ENCODE results near the gene AHCYL2. TPM values are rescaled to one million over a fixed set of nuclear protein-coding genes. Genes with fewer than 3 reads are reported as not detected.

The AHCYL2 gene
- total and polyA plus RNA-seq, 2 of the 8 experiments (the other 6 are each of a cell fraction or from before 2014, with no cell fraction given), result 20.7 to 25.4 TPM

DNA sequence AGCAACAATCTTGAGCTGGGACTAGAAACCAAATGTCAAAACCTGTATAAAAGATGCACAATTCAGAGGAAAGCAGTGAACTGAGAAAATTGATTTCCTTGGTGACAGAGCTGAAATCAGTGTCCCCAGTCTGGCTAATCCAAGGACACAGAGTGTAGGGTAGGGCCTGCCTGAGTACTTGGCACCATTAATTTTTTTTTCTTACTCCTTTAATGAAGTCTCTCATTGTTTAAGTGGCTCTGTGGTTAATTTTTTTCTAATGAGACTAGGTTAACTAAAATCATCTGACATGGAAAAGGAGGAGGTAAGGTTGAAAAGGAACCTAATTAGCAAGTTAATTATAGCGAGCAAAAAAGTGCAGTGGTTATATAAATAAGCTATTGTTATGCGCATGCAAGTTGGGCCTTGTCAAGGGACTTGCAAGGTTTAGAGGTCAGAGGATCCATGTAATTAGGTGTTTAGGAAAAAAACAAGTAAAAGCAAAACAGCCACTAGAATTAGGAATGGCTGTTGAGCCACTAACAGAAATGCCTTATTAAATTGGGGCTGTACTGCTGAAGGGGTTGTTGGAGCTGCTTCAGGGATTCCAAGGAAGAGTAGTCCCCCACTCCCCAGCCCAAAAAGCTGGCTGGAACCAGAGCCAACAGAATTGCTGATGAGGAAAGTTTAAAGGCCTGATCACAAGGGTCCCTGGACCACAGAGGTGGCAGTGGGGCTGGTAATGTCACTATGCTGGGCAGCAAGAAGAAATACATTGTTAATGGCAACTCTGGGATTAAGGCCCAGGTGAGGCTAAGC is 150.5 kb downstream of the AHCYL2 start:
- Histone ChIP-seq H2BK120ac (replicated peaks; ENCODE audit: low read depth, low read length) (peak overlapping the region; percentile 19), H3K4me1 (replicated peaks in 1 of 4; ENCODE audit: control insufficient read depth in 3 of 4, insufficient read depth in 4 of 4, low read length in 3 of 4) (peaks cover 6 to 19% (median 9%) of the 10 kb centered on the region in 4 experiments; a peak in 5 of 7 replicates), H3K79me2 (ENCODE audit: control insufficient read depth in 1 of 2, insufficient read depth in 2 of 2, low read length in 2 of 2) (no peaks in the 10 kb centered on the region), H3K23ac (ENCODE audit: insufficient read length) (no peak overlapping the region), H4K8ac (ENCODE audit: extremely low read depth, insufficient read depth, low read length) (no peak overlapping the region), H3K9ac (replicated peaks in 1 of 4; ENCODE audit: extremely low read depth in 1 of 4, low read depth in 3 of 4, low read length in 3 of 4) (peak overlapping the region in 2 of 4 experiments; percentile 5 to 42; a peak in 2 of 7 replicates), H3K27ac (ENCODE audit: low read depth, low read length) (no peak overlapping the region; the same call in 1 of the 2 replicates), H3K23me2 (ENCODE audit: low read depth, low read length) (peaks cover 4% of the 10 kb centered on the region; the same call in 1 of the 2 replicates), H2BK15ac (ENCODE audit: low read length) (peak overlapping the region; percentile 23; the same call in 1 of the 2 replicates), H2BK20ac (ENCODE audit: low read length) (no peak overlapping the region), H3K9me3 (ENCODE audit: insufficient read depth in 2 of 2, low read depth in 1 of 2, low read length in 1 of 2) (no peaks in the 10 kb centered on the region), H3K56ac (replicated peaks; ENCODE audit: insufficient read length, low read depth, low read length) (no peak overlapping the region), H3K79me1 (ENCODE audit: low read depth, low read length) (no peaks in the 10 kb centered on the region), H3K27me3 (replicated peaks in 1 of 4; ENCODE audit: control insufficient read depth in 3 of 4, extremely low read depth in 1 of 4, insufficient read depth in 3 of 4, low read length in 3 of 4) (no peaks in the 10 kb centered on the region), H4K91ac (replicated peaks; ENCODE audit: insufficient read length, low read length) (no peak overlapping the region), H2AFZ (ENCODE audit: low read length) (no peak overlapping the region), H3K4ac (replicated peaks; ENCODE audit: insufficient read length, low read depth, low read length) (peak overlapping the region; percentile 17), H3K4me3 (ENCODE audit: extremely low read depth in 1 of 4, insufficient read depth in 2 of 4, low read depth in 3 of 4, low read length in 4 of 4) (peak overlapping the region in 2 of 4 experiments; percentile 15 to 31; a peak in 3 of 8 replicates), H4K5ac (ENCODE audit: insufficient read length, low read depth, low read length) (no peak overlapping the region), H3K14ac (ENCODE audit: insufficient read length) (no peak overlapping the region), H3K18ac (ENCODE audit: extremely low read depth, low read length) (peak overlapping the region; percentile 82), H4K20me1 (replicated peaks in 1 of 2; ENCODE audit: control insufficient read depth in 1 of 2, insufficient read depth in 2 of 2, low read length in 2 of 2) (no peaks in the 10 kb centered on the region), H3K36me3 (ENCODE audit: control insufficient read depth in 2 of 4, insufficient read depth in 4 of 4, low read length in 3 of 4) (no peaks in the 10 kb centered on the region; a peak in 2 of 8 replicates), H2BK5ac (ENCODE audit: low read depth, low read length) (peak overlapping the region; percentile 86), H3K4me2 (ENCODE audit: insufficient read depth in 1 of 2, low read depth in 2 of 2, low read length in 2 of 2) (peak overlapping the region; percentile 46 to 57), H2BK12ac (ENCODE audit: low read depth, low read length) (peak overlapping the region; percentile 46; the same call in 1 of the 2 replicates), H2AK5ac (ENCODE audit: low read depth, low read length) (no peak overlapping the region; the same call in 1 of the 2 replicates)
- CTCF ChIA-PET (ENCODE audit: partially characterized antibody), result interaction anchor here (0.6 to 8.2 kb wide), 36 partner anchors 8 to 615 kb away, joined by 3 to 81 read pairs (median 4); partner anchors contain the start of gene STRIP2
- DNase-seq (ENCODE audit: low read depth in 1 of 2, low spot score in 2 of 2) (no peak), FAIRE-seq (peak; percentile 13)
- POLR2A ChIA-PET (ENCODE audit: partially characterized antibody), result interaction anchor here (0.5 to 1.4 kb wide), 4 partner anchors 56 to 186 kb away, joined by 3 to 5 read pairs (median 3); partner anchors contain the start of gene STRIP2
- WGBS, 2 experiments (ENCODE audit: extremely low coverage in 1 of 2, insufficient coverage in 1 of 2, insufficient read length in 1 of 2, insufficient replicate concordance in 2 of 2, low coverage in 1 of 2, low lambda C conversion rate in 2 of 2, missing lambda C conversion rate in 1 of 2), result 12% methylated on average over 2 of the region's 2 CpGs; no CpG with 5 or more reads in 1 of the 2 experiments
- TF ChIP-seq YY1 (IDR thresholded peaks at IDR 0.05; ENCODE audit: low read depth, low read length) (no peak), POU5F1 (IDR thresholded peaks at IDR 0.05; ENCODE audit: low read depth, low read length) (peak; percentile 84)
